ENCODE measurements around the gene STK4.

DNA sequence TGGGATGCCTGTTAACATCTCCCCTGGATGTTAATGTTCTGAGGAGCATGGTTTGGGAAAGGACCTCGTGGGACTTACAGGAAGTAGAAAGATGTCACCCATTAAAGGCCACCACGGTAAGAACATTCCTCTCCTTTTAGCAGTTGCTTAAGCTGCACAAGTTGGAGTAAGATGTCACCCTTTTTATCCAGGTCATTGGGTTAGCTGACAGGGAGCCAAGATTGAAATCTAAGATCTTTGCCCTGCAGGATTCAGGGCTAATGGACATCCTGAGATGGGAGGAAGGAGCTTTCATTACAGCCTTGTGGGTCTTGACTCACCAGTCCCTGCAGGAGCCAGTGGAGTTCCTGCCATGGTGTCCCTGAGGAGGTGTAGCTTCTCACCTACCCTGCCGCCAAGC, 34.4 kb upstream of the STK4 start:
- TF ChIP-seq, protein P1, sequence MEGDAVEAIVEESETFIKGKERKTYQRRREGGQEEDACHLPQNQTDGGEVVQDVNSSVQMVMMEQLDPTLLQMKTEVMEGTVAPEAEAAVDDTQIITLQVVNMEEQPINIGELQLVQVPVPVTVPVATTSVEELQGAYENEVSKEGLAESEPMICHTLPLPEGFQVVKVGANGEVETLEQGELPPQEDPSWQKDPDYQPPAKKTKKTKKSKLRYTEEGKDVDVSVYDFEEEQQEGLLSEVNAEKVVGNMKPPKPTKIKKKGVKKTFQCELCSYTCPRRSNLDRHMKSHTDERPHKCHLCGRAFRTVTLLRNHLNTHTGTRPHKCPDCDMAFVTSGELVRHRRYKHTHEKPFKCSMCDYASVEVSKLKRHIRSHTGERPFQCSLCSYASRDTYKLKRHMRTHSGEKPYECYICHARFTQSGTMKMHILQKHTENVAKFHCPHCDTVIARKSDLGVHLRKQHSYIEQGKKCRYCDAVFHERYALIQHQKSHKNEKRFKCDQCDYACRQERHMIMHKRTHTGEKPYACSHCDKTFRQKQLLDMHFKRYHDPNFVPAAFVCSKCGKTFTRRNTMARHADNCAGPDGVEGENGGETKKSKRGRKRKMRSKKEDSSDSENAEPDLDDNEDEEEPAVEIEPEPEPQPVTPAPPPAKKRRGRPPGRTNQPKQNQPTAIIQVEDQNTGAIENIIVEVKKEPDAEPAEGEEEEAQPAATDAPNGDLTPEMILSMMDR (conservative IDR thresholded peaks at IDR 0.05) = no peak
- no peak for TF ChIP-seq EZH2 (IDR thresholded peaks at IDR 0.05; ENCODE audit: low read depth)
